SK-N-SH treated with all-trans-retinoic acid at 6 μM for 48 hours (cell line): ENCODE results near the gene MTCH1.

Experiments used
- CREB5 ChIP-seq: fragments of 250-450 bp; sonication (Bioruptor Pico); IDR thresholded peaks from 2 replicates; pipeline ENCODE4 v1.5.1; 2020; ENCODE audit warnings: low read depth, mild to moderate bottlenecking, moderate library complexity
- CSRNP3 ChIP-seq: fragments of 250-450 bp; sonication (Bioruptor Pico); IDR thresholded peaks from 2 replicates; pipeline ENCODE4 v1.5.1; 2021; ENCODE audit warnings: mild to moderate bottlenecking, moderate library complexity
- POU6F1 ChIP-seq: fragments of 250-450 bp; sonication (Bioruptor Pico); IDR thresholded peaks from 2 replicates; pipeline ENCODE4 v1.8.0; 2021; ENCODE audit warnings: low read depth, mild to moderate bottlenecking, moderate library complexity, borderline replicate concordance
- SNAI2 ChIP-seq: fragments of 250-450 bp; sonication (Bioruptor Pico); IDR thresholded peaks from 2 replicates; pipeline ENCODE4 v1.5.0; 2020; ENCODE audit warnings: mild to moderate bottlenecking, moderate library complexity
- ZFP3 ChIP-seq: fragments of 250-450 bp; sonication (Bioruptor Pico); IDR thresholded peaks from 2 replicates; pipeline ENCODE4 v1.5.0; 2020; ENCODE audit warnings: mild to moderate bottlenecking, moderate library complexity

GRCh38 chr6:36985417-36985807, 584 bp downstream of the MTCH1 start:
- no peak for TF ChIP-seq ZFP3
- TF ChIP-seq CREB5, result no peak
- no peak for TF ChIP-seq SNAI2 (CRISPR knock-in tag)
- no peak for TF ChIP-seq POU6F1 (CRISPR knock-in tag)
- TF ChIP-seq CSRNP3 (CRISPR knock-in tag), result no peak
